Osteoblast (primary cell): ENCODE results near the gene PIP5K1C. TPM values are rescaled to one million over a fixed set of nuclear protein-coding genes. Genes with fewer than 3 reads are reported as not detected.

Experiments
- DNase-seq: peaks from one replicate; pipeline ENCODE4 v3.0.0; 2011; ENCODE audit warnings: low spot score, mixed read lengths; ENCODE audit not compliant: insufficient read length; ENCODE audit errors: missing footprints
- H2AFZ ChIP-seq: 2 replicates; pipeline ENCODE4 v1.6.0; 2011; ENCODE audit warnings: mild to moderate bottlenecking, low read length
- H3K27ac ChIP-seq: 2 replicates; pipeline ENCODE4 v1.5.1; 2011; ENCODE audit warnings: mild to moderate bottlenecking, low read depth, low read length, moderate library complexity
- H3K27me3 ChIP-seq: 2 replicates; pipeline ENCODE4 v1.6.0; 2012; ENCODE audit warnings: mild to moderate bottlenecking, control low read depth, inconsistent platforms, low read length, moderate library complexity; ENCODE audit not compliant: insufficient read depth
- H3K36me3 ChIP-seq: 2 replicates; pipeline ENCODE4 v1.5.1; 2011; ENCODE audit warnings: mild to moderate bottlenecking, low read length, control low read depth, moderate library complexity; ENCODE audit not compliant: insufficient read depth
- H3K4me1 ChIP-seq: 2 replicates; pipeline ENCODE4 v1.5.1; 2011; ENCODE audit warnings: mild to moderate bottlenecking, low read length, control low read depth, moderate library complexity; ENCODE audit not compliant: insufficient read depth
- H3K4me2 ChIP-seq: 2 replicates; pipeline ENCODE4 v1.6.0; 2011; ENCODE audit warnings: mild to moderate bottlenecking, low read length; ENCODE audit not compliant: insufficient read depth
- H3K4me3 ChIP-seq: fragments of 200-600 bp; sonication (generic); 3 replicates; pipeline ENCODE4 v1.5.1; 2012; ENCODE audit warnings: mild to moderate bottlenecking, low read length, inconsistent platforms; ENCODE audit not compliant: insufficient read depth
- H3K79me2 ChIP-seq: 2 replicates; pipeline ENCODE4 v1.6.0; 2012; ENCODE audit warnings: mild to moderate bottlenecking, low read length, control low read depth, inconsistent platforms; ENCODE audit not compliant: insufficient read depth
- H3K9me3 ChIP-seq: 2 replicates; pipeline ENCODE4 v1.5.1; 2011; ENCODE audit warnings: low read depth, low read length, control low read depth
- H4K20me1 ChIP-seq: 2 replicates; pipeline ENCODE4 v1.6.0; 2012; ENCODE audit warnings: mild to moderate bottlenecking, low read length, control low read depth; ENCODE audit not compliant: insufficient read depth
- CTCF ChIP-seq: IDR thresholded peaks from 2 replicates; pipeline ENCODE4 v1.5.1; 2011; ENCODE audit warnings: mild to moderate bottlenecking, low read depth, low read length, moderate library complexity; ENCODE audit errors: extremely low read depth
- total RNA-seq: library from RNA; depleted of rRNA; stranded (reverse); fragments of >200 nt; gene quantifications from 2 replicates; pipeline ENCODE4 v1.2.3, GENCODE V29; 2012

PIP5K1C gene
- total RNA-seq, 1 donor = 30.4 TPM

GRCh38 chr19:3622224-3622623 is 78.0 kb downstream of the PIP5K1C start:
- H3K79me2 ChIP-seq = peaks cover 31% of the 10 kb centered on the region
- TF ChIP-seq CTCF = no peak
- no peak for DNase-seq
- H3K36me3 ChIP-seq = peaks cover 5% of the 10 kb centered on the region
- H3K9me3 ChIP-seq = no peaks in the 10 kb centered on the region
- H3K27me3 ChIP-seq = no peaks in the 10 kb centered on the region
- H3K4me3 ChIP-seq = no peak overlapping the region
- no peak overlapping the region for H3K27ac ChIP-seq
- H2AFZ ChIP-seq = no peak overlapping the region
- peaks cover 12% of the 10 kb centered on the region for H3K4me1 ChIP-seq
- peaks cover 21% of the 10 kb centered on the region for H4K20me1 ChIP-seq
- no peak overlapping the region for H3K4me2 ChIP-seq

GRCh38 chr19:3621689-3622088 is 78.6 kb downstream of the PIP5K1C start:
- Histone ChIP-seq H3K4me3 (no peak overlapping the region), H3K36me3 (peaks cover 5% of the 10 kb centered on the region), H3K27ac (no peak overlapping the region), H3K4me1 (peaks cover 12% of the 10 kb centered on the region), H3K27me3 (no peaks in the 10 kb centered on the region), H3K79me2 (peaks cover 31% of the 10 kb centered on the region), H3K4me2 (no peak overlapping the region), H2AFZ (no peak overlapping the region), H4K20me1 (peaks cover 21% of the 10 kb centered on the region), H3K9me3 (no peaks in the 10 kb centered on the region)
- no peak for DNase-seq
- no peak for TF ChIP-seq CTCF

- Histone ChIP-seq H4K20me1 (peaks cover 19% of the 10 kb centered on the region), H3K36me3 (peaks cover 5% of the 10 kb centered on the region), H3K27ac (no peak overlapping the region), H3K9me3 (no peaks in the 10 kb centered on the region), H3K4me3 (no peak overlapping the region), H3K4me2 (no peak overlapping the region), H2AFZ (no peak overlapping the region), H3K27me3 (no peaks in the 10 kb centered on the region), H3K4me1 (peaks cover 11% of the 10 kb centered on the region), H3K79me2 (peaks cover 27% of the 10 kb centered on the region)
- no peak for TF ChIP-seq CTCF
- DNase-seq = peak; percentile 91
Measured at GRCh38 chr19:3620817-3621547, 79.3 kb downstream of the PIP5K1C start.

- Histone ChIP-seq H3K9me3 (no peaks in the 10 kb centered on the region), H4K20me1 (peaks cover 12% of the 10 kb centered on the region), H2AFZ (no peak overlapping the region), H3K4me2 (no peak overlapping the region), H3K79me2 (peaks cover 20% of the 10 kb centered on the region), H3K4me1 (peaks cover 4% of the 10 kb centered on the region), H3K36me3 (peaks cover 5% of the 10 kb centered on the region), H3K27ac (no peak overlapping the region), H3K27me3 (no peaks in the 10 kb centered on the region), H3K4me3 (no peak overlapping the region)
- TF ChIP-seq CTCF = no peak
- no peak for DNase-seq
Measured at GRCh38 chr19:3620145-3620816, 80.0 kb downstream of the PIP5K1C start.
